Cerebellar cortex (tissue), 1 donor: ENCODE measurements around the gene VWA8.
"Not testable (repeated sequence)": the region's sequence is repeated elsewhere in the genome, so short reads cannot be mapped to it uniquely, and the experiment has no call there.

ENCODE experiments used
- DNase-seq: peaks from one replicate; pipeline ENCODE4 v3.0.0-alpha.2; 2015; ENCODE audit warnings: low spot score

VWA8 gene

GRCh38 chr13:41922894-41923293 is 38.0 kb downstream of the VWA8 start:
- not testable (repeated sequence) for DNase-seq

- DNase-seq: no peak
Measured at GRCh38 chr13:41919741-41920487, 41.0 kb downstream of the VWA8 start.

- peak; percentile 87 for DNase-seq
Measured at GRCh38 chr13:41919031-41919740, 41.7 kb downstream of the VWA8 start.

- no peak for DNase-seq
Measured at GRCh38 chr13:41917641-41918040, 43.3 kb downstream of the VWA8 start.

- no peak for DNase-seq
Measured at GRCh38 chr13:41916173-41916954, 44.5 kb downstream of the VWA8 start.

- DNase-seq: no peak
Measured at GRCh38 chr13:41915081-41915480, 45.8 kb downstream of the VWA8 start.

GRCh38 chr13:41914552-41914951 is 46.4 kb downstream of the VWA8 start:
- no peak for DNase-seq

GRCh38 chr13:41909506-41909905 is 51.4 kb downstream of the VWA8 start:
- no peak for DNase-seq

GRCh38 chr13:41905600-41906254 is 55.2 kb downstream of the VWA8 start:
- DNase-seq: peak; percentile 19

GRCh38 chr13:41900918-41901317 is 60.0 kb downstream of the VWA8 start:
- no peak for DNase-seq

GRCh38 chr13:41898411-41898810 is 62.5 kb downstream of the VWA8 start:
- not testable (repeated sequence) for DNase-seq

GRCh38 chr13:41897126-41897525 is 63.8 kb downstream of the VWA8 start:
- no peak for DNase-seq

- DNase-seq: no peak
Measured at GRCh38 chr13:41895478-41895877, 65.4 kb downstream of the VWA8 start.

GRCh38 chr13:41891119-41891518 is 69.8 kb downstream of the VWA8 start:
- no peak for DNase-seq

- DNase-seq: no peak
Measured at GRCh38 chr13:41883147-41883546, 77.8 kb downstream of the VWA8 start.

- DNase-seq: not testable (repeated sequence)
Measured at GRCh38 chr13:41881890-41882289, 79.0 kb downstream of the VWA8 start.

- DNase-seq: no peak
Measured at GRCh38 chr13:41880966-41881365, 79.9 kb downstream of the VWA8 start.

GRCh38 chr13:41864658-41865057 is 96.3 kb downstream of the VWA8 start:
- DNase-seq: no peak

GRCh38 chr13:41862659-41863058 is 98.2 kb downstream of the VWA8 start:
- DNase-seq: not testable (repeated sequence)

GRCh38 chr13:41859565-41859964 is 101.3 kb downstream of the VWA8 start:
- DNase-seq: no peak

- no peak for DNase-seq
Measured at GRCh38 chr13:41858780-41859179, 102.1 kb downstream of the VWA8 start.

GRCh38 chr13:41854758-41855157 is 106.2 kb downstream of the VWA8 start:
- DNase-seq: no peak
